VCaP (cell line): ENCODE data around the gene CEP72.
"Not testable (repeated sequence)": the region's sequence is repeated elsewhere in the genome, so short reads cannot be mapped to it uniquely, and the experiment has no call there.

ENCODE experiments used
- H3K27ac ChIP-seq: fragments of 450-650 bp; 2 replicates; pipeline ENCODE4 v1.5.1; 2017
- CTCF ChIP-seq: fragments of 450-650 bp; conservative IDR thresholded peaks from 2 replicates; pipeline ENCODE4 v1.5.1; 2017; ENCODE audit warnings: mild to moderate bottlenecking, moderate library complexity

Gene CEP72

DNA sequence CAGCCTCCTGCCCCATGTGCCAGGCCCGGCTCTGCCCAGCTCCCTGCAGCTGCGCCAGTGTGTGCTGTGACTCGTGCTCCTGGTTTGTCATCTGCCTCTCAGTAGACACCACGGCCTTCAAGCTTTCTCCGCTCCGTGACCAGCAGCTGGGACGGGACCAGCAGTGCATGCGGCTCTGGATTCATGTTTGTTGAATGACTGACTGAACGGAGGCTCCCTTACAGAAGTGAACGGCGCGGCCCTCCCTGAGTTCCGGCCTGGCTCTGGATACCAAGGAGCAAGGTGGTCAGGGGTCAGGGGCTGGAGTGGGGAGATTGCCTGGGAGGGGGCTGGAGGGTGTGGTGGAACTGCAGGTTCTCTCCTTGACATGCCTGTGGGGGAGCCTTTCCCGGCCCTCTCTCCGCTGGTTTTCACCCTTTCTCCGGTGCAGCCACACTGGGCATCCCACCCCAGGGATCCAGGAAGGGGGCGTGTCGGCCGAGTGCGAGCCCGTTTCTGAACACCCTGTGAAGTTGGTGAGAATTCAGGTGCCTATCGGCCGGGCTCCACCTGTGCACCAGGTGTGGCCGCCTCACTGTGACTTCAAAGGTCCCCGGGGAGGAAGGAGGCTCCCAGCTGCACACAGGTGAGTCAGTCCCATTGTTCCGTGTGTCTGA is 11.1 kb upstream of the CEP72 start:
- no peak for TF ChIP-seq CTCF
- H3K27ac ChIP-seq, result no peak overlapping the region

DNA sequence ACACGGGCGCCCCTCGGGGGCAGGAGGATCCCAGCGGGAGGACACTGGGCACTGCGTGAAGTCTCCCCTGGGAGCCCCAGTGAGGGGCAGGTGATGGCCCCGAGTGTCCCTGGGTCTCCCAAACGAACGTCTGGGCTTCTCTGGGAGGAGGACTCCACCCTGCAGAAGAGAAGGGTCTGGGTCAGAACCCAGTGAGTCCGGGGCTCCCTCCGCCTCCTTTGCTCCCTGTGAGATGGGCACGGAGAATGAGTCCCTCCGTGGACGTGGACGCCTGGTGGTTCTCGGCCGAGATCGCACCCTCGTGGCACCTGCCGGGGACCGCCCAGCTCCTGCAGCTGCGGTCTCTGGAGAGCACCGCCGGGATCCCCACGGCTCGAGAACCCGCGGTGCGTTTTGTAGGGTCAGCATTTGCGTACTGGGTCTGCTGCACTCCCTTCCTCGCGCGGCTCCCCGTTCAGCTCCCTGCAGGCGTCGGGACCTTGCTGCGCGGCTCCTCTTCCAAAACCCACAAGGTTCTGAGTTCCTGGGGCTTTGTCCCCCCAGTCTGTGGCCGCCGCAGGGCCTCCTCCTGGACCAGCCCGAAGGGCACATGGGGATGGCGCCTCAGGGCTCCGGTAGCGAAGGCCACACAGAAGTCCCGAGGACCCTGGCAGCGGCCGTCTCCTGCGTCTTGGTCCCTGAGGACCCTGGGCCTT is 10.2 kb upstream of the CEP72 start:
- TF ChIP-seq CTCF, result no peak
- H3K27ac ChIP-seq, result no peak overlapping the region

DNA sequence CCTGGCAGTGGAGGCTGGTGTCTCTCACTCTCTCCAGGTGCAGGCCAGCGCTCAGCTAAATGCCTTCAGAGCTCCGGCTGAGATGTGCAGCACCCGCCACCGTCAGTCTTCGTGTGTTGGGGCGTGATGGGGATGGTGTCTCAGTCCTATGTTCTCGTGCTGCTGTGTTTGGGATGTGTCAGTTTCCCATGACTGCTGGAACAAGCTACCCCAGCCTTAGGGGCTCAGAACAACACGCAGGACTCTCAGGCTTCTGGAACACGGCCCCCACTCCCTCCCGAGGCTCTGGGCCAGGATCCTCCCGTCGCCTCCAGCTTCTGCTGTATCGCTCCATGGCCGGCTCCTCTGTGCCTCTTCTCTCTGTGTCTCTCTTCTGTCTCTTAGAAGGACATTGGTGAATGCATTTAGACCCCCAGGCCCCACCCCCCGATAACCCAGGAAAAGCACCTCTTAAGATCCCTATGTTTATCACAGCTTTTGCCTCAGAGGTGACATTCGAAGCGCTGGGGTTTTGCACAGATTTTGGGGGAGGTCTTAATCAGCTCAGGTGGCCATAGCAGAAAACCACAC is 9.6 kb upstream of the CEP72 start:
- no peak overlapping the region for H3K27ac ChIP-seq
- TF ChIP-seq CTCF, result no peak

DNA sequence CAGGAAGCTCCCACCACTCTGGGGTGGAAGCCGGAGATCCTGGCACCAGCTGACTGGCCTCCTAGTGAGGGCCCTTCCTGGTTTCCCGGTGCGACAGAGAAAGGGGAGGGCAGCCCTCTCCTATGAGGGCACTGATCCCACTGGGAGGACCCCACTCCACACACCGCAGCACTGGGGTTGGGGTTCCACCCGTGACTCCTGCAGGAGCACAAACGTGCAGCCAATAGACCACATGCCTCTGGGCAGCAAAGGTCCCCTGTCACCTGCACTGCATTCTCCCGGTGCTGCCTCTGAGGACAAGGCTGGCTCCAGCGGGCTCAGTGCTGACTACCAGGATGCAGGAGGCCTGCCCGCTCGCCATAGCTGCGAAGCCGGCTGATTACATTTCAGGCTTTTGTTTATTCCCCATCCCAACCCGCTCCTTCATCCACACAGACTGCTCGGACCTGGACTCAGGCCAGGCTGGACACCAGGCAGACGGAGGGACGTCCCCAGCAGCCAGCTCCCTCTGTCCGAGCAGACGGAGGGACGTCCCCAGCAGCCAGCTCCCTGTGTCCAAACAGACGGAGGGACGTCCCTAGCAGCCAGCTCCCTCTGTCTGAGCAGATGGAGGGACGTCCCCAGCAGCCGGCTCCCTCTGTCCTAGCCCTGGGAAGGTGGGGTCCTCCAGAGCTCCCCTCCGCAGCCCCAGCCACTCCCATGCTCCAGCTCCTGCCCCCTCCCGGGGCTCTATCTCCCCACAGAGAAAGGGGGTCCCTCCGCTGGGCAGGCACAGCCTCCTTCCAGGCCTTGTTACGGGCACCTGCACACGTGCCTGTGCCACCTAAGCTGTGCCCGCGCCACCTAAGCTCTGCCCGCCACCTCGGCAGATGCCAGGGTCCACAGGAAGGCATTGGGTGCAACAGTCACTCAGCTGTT is 8.8 kb upstream of the CEP72 start:
- no peak for TF ChIP-seq CTCF
- no peak overlapping the region for H3K27ac ChIP-seq

DNA sequence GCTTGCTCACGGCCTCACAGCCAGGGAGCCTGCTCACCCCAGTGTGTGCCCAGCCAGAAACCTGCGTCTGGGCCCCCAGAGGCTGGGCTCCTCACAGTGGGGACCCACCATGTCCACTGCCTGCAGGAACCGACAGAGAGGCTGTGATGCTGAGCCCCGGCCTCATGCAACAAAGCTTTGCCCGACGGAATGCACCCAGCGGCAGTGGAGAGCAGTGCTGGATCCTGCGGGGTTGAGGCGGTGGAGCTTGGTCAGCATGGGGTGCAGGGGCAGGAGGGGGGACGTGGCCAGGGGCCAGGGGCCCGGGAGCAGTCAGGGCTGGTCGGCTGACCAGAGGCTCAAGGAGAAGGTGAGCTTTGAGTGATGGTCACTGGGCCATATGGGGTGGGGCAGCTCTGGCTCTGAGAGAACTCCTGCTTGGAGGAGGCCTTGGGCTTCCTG is 7.7 kb upstream of the CEP72 start:
- no peak overlapping the region for H3K27ac ChIP-seq
- TF ChIP-seq CTCF, result no peak

- H3K27ac ChIP-seq, result not testable (repeated sequence)
These were observed 7.0 kb upstream of the CEP72 start for GRCh38 chr5:605090-605489.

- no peak overlapping the region for H3K27ac ChIP-seq
- no peak for TF ChIP-seq CTCF
These were observed 6.1 kb upstream of the CEP72 start for GRCh38 chr5:606061-606460.
